ENCODE results near the gene NRG3.

GRCh38 chr10:82750538-82750937, 875.5 kb downstream of the NRG3 start:
- no peak for TF ChIP-seq CTCF (IDR thresholded peaks at IDR 0.05)
- TF ChIP-seq POLR2A (IDR thresholded peaks at IDR 0.05): no peak
